HCT116 (cell line): ENCODE measurements around the gene BCAR1.

Experiments used
- CTCF ChIP-seq, 3 experiments: fragments of 200-600 bp in 1 of 3; sonication (generic) in 1 of 3; IDR thresholded peaks in 2 of 3; conservative IDR thresholded peaks in 1 of 3; 2 replicates each; pipeline ENCODE4 v1.5.1; 2012 to 2017; ENCODE audit warnings: low read depth in 2 of 3, low read length in 2 of 3, antibody characterized with exemption in 1 of 3, borderline replicate concordance in 1 of 3, control low read depth in 1 of 3, mild to moderate bottlenecking in 1 of 3, mixed read lengths in 1 of 3, mixed run types in 1 of 3, moderate library complexity in 1 of 3; ENCODE audit not compliant: insufficient read depth in 1 of 3
- POLR2AphosphoS5 ChIP-seq: IDR thresholded peaks from 2 replicates; pipeline ENCODE4 v1.6.1; 2011; ENCODE audit warnings: mild to moderate bottlenecking, low read depth, low read length, moderate library complexity
- SIN3A ChIP-seq: IDR thresholded peaks from 2 replicates; pipeline ENCODE4 v1.6.1; 2012; ENCODE audit warnings: low read depth
- ZBTB33 ChIP-seq: IDR thresholded peaks from 2 replicates; pipeline ENCODE4 v1.6.1; 2011; ENCODE audit warnings: mild to moderate bottlenecking, low read length, moderate library complexity; ENCODE audit not compliant: insufficient replicate concordance; ENCODE audit errors: extremely low read depth

GRCh38 chr16:75189638-75190245 lies 61.7 kb downstream of the BCAR1 start:
- no peak for TF ChIP-seq POLR2AphosphoS5
- no peak for TF ChIP-seq CTCF (IDR thresholded peaks at IDR 0.05 in 2 of 3, conservative IDR thresholded peaks at IDR 0.05 in 1 of 3; ENCODE audit: borderline replicate concordance in 1 of 3, insufficient read depth in 1 of 3, low read depth in 2 of 3, low read length in 2 of 3)
- no peak for TF ChIP-seq ZBTB33
- no peak for TF ChIP-seq SIN3A
